AG04449 (cell line): ENCODE data around the gene TMEM229A.
"Not testable (repeated sequence)": the region's sequence is repeated elsewhere in the genome, so short reads cannot be mapped to it uniquely, and the experiment has no call there.

ENCODE experiments used
- CTCF ChIA-PET: fragments of 350-600 bp; formaldehyde crosslinking; extraction: SDS; loops from one replicate; lab custom pipeline; 2021; ENCODE audit warnings: antibody characterized with exemption; lab: Yijun Ruan, JAX
- POLR2A ChIA-PET: fragments of 400-600, 350-600 bp; formaldehyde crosslinking; extraction: SDS; loops from one replicate; lab custom pipeline; 2020; ENCODE audit warnings: antibody characterized with exemption, inconsistent platforms; lab: Yijun Ruan, JAX
- DNase-seq: peaks from one replicate; pipeline ENCODE4 v3.0.0-alpha.2; 2010; ENCODE audit warnings: low read depth, low spot score
- H3K4me3 ChIP-seq: 2 replicates; pipeline ENCODE4 v1.5.1; 2011; ENCODE audit warnings: low read depth, mild to moderate bottlenecking, control low read depth, low read length
- CTCF ChIP-seq: IDR thresholded peaks from one replicate; pipeline ENCODE4 v1.5.1; 2011; ENCODE audit warnings: mild to moderate bottlenecking, moderate library complexity, low read length, control low read depth, inconsistent platforms; ENCODE audit not compliant: insufficient read depth; ENCODE audit errors: missing control alignments

Gene TMEM229A

DNA sequence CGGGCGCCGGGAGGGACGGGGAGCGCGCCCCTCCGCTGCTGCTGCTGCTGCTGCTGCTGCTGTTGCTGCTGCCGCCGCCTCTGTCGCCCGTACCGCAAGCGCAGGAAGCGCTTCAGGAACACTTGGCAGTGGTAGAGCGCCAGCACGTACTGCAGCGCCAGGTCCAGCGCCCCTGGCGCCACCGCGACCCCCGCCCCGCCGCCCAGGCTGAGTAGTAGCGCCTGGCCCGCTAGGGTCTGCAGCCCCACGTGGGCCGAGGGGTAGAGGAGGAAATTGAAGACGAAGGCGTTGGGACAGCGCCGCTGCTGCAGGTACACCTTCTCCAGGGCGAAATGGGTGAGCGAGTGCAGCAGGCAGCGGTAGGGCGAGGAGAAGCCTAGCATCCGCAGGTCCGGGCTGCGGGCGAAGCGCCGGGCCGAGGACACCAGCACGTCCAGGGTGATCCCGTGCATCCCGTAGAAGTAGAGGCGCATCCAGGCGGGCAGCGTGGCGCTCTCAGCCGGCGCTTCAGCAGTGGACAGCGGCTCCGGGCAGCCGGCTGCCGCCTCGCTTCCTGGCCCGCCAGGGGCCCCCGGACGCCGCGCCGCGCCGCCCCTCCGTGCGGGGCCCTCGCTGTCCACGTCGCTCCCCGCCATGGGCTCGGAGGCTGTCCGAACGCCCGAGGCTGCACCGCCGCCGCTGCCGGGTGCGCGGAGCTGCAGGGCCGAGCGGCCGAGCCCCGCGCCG lies at the start of gene TMEM229A:
TSS of gene TMEM229A (minus strand) at position 699 of the 726 bp plus-strand sequence. CDS start at position 635, 64 bp downstream.
- H3K4me3 ChIP-seq: no peak within 1 kb of the TSS; the same call in 1 of the 2 replicates
- no peak for TF ChIP-seq CTCF
- ChIA-PET CTCF (no interaction called here), POLR2A (no interaction called here)
- no peak for DNase-seq

- H3K4me3 ChIP-seq, CTCF ChIA-PET, DNase-seq, POLR2A ChIA-PET: not testable (repeated sequence)
These were observed 49.4 kb upstream of the TMEM229A start for GRCh38 chr7:124082234-124082633.

DNA sequence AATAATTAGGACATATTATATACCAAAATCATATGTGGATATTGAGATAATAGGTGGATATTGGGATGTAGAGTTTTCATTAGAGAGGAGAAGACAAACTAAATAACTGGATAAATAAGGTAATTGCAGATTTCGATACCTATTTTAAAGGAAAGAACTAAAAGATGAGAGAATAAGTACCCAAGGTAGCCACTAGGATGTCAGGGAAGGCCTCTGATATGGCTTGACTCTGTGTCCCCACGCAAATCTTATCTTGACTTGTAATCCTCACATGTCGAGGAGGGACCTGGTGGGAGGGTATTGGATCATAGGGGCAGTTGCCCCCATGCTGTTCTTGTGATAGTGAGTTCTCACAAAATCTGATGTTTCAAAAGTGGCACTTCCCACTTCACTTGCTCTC lies 44.7 kb upstream of the TMEM229A start:
- TF ChIP-seq CTCF: no peak
- H3K4me3 ChIP-seq: no peak overlapping the region
- CTCF ChIA-PET: no interaction called here
- no peak for DNase-seq
- POLR2A ChIA-PET: no interaction called here

DNA sequence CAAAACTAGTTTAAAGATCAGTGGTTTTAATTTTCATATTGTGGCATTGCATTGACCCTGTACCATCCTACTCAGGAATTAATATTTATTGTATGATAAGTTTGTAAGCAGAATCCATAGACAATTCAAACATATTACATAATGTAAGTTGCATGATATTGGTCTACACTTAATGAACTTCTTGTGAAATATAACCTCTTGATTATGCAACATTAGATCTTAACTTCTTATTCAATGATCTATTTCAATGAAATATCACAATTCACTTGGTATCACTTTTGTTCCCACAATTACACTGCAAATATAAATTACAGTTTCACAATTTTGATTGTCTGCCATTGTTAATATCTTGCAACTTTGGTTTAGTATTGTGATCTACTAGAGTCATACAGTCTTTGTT lies 44.0 kb upstream of the TMEM229A start:
- no peak overlapping the region for H3K4me3 ChIP-seq
- ChIA-PET POLR2A (no interaction called here), CTCF (no interaction called here)

DNA sequence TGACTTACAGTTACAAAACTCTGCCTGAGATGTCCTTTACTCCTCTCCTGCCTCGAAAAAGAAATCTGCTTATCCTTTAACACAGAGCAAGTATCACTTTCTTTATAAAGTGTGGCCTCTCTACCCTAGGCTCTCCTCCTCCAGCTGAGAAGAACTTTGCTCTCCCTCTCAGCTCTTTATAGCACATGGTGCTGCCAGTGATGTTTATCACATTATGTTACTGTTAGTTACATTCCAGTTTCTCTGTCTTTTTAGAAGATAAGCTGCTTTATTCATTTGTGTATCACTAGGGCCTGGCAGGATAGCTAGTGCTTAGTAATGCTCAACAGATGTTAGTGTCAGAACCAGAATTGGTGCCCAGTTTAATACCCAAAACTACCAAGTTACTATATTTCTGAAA lies 41.1 kb upstream of the TMEM229A start:
- POLR2A ChIA-PET: no interaction called here
- no peak overlapping the region for H3K4me3 ChIP-seq
- no peak for TF ChIP-seq CTCF
- CTCF ChIA-PET: no interaction called here
- DNase-seq: no peak

More for the DNA sequence above, 44.0 kb upstream of the TMEM229A start:
- no peak for TF ChIP-seq CTCF
- no peak for DNase-seq

DNA sequence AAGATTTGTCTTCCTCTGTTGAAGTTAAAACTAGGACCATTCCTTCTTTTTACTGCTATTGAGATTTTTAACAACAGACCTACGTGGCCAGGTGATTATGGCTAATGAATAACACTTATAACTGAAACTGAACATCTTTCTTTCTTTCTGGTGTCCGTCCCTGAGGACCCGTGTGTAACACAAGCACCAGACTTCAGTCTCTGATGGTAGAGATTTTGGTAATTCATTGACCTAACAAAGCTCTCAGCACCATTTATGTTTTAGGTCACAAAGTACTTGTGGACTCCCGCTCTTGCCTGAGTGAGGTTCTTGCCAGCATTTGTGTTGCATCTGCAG lies 40.4 kb upstream of the TMEM229A start:
- no peak for DNase-seq
- no peak for TF ChIP-seq CTCF
- CTCF ChIA-PET: no interaction called here
- H3K4me3 ChIP-seq: no peak overlapping the region
- POLR2A ChIA-PET: no interaction called here
